K562 (cell line): ENCODE results near the gene TPRG1L. TPM values are rescaled to one million over a fixed set of nuclear protein-coding genes. Genes with fewer than 3 reads are reported as not detected.

Experiments
- ATF7 ChIP-seq: fragments of 450-650 bp; IDR thresholded peaks from 2 replicates; pipeline ENCODE4 v1.7.1; 2014; ENCODE audit warnings: mild to moderate bottlenecking, moderate library complexity
- CAMTA2 ChIP-seq: fragments of 250-450 bp; sonication (Bioruptor Pico); conservative IDR thresholded peaks from 2 replicates; pipeline ENCODE4 v1.5.1; 2022
- DACH1 ChIP-seq: fragments of 450-650 bp; IDR thresholded peaks from 2 replicates; pipeline ENCODE4 v1.6.1; 2018; ENCODE audit not compliant: partially characterized antibody
- E2F6 ChIP-seq, 2 experiments: IDR thresholded peaks; 2 replicates each; pipeline ENCODE4 v1.6.1; 2011; ENCODE audit warnings: borderline replicate concordance in 1 of 2, control low read depth in 1 of 2, low read depth in 1 of 2, low read length in 1 of 2, mild to moderate bottlenecking in 1 of 2, mixed read lengths in 1 of 2, moderate library complexity in 1 of 2; ENCODE audit not compliant: insufficient read depth in 1 of 2, insufficient read length in 1 of 2, poor library complexity in 1 of 2, severe bottlenecking in 1 of 2; ENCODE audit errors: extremely low read depth in 1 of 2
- ELK3 ChIP-seq: fragments of 450-650 bp; formaldehyde crosslinking; IDR thresholded peaks from 2 replicates; pipeline ENCODE4 v1.4.0; 2020; ENCODE audit warnings: mild to moderate bottlenecking
- FOXK1 ChIP-seq: sonication (generic); formaldehyde crosslinking; IDR thresholded peaks from 2 replicates; pipeline ENCODE4 v1.8.0; 2022; ENCODE audit warnings: missing genetic modification reagents, mild to moderate bottlenecking, borderline replicate concordance
- GTF2A2 ChIP-seq: IDR thresholded peaks from 2 replicates; pipeline ENCODE4 v1.6.1; 2016; ENCODE audit warnings: mild to moderate bottlenecking, missing genetic modification characterization, missing compliant biosample characterization
- HDAC1 ChIP-seq, 2 experiments: fragments of 450-650 bp; IDR thresholded peaks; 2 replicates each; pipeline ENCODE4 v1.6.1; 2016 to 2017; ENCODE audit warnings: inconsistent platforms in 1 of 2, mild to moderate bottlenecking in 1 of 2, moderate library complexity in 1 of 2
- HDAC2 ChIP-seq: fragments of 450-650 bp; IDR thresholded peaks from 2 replicates; pipeline ENCODE4 v1.6.1; 2016; ENCODE audit warnings: mild to moderate bottlenecking
- IRF9 ChIP-seq: fragments of 450-650 bp; IDR thresholded peaks from 2 replicates; pipeline ENCODE4 v1.6.1; 2016; ENCODE audit warnings: missing biosample characterization, missing genetic modification characterization
- JUN ChIP-seq, 2 experiments: sonication (generic) in 1 of 2; formaldehyde crosslinking in 1 of 2; IDR thresholded peaks; 2 replicates each; pipeline versions ENCODE4 v1.6.1 to v1.8.0; 2012 to 2022; ENCODE audit warnings: borderline replicate concordance in 2 of 2, mild to moderate bottlenecking in 2 of 2, improper control_type of control experiment in 1 of 2, low read depth in 1 of 2, low read length in 1 of 2, missing genetic modification reagents in 1 of 2
- JUNB ChIP-seq: fragments of 450-650 bp; formaldehyde crosslinking; conservative IDR thresholded peaks from 2 replicates; pipeline ENCODE4 v1.4.0; 2020; ENCODE audit warnings: mild to moderate bottlenecking
- LARP7 ChIP-seq: fragments of 450-650 bp; IDR thresholded peaks from 2 replicates; pipeline ENCODE4 v1.6.1; 2016
- MED1 ChIP-seq: sonication (generic); formaldehyde crosslinking; IDR thresholded peaks from 2 replicates; pipeline ENCODE4 v1.8.1; 2023; ENCODE audit warnings: missing genetic modification reagents, borderline replicate concordance
- RAD51 ChIP-seq: fragments of 450-650 bp; IDR thresholded peaks from 2 replicates; pipeline ENCODE4 v1.7.1; 2016; ENCODE audit warnings: low read depth, mild to moderate bottlenecking, borderline replicate concordance
- SAP30 ChIP-seq: fragments of 200-600 bp; sonication (generic); IDR thresholded peaks from 2 replicates; pipeline ENCODE4 v1.6.1; 2012; ENCODE audit warnings: borderline replicate concordance, low read depth, mild to moderate bottlenecking, moderate library complexity, low read length, control low read depth, inconsistent platforms; ENCODE audit not compliant: insufficient read depth, poor library complexity, severe bottlenecking
- TBP ChIP-seq: optimal IDR thresholded peaks from 2 replicates; pipeline ENCODE3; 2011; ENCODE audit warnings: low read depth, low read length, improper control_type of control experiment
- TEAD1 ChIP-seq, 2 experiments: fragments of 450-650 bp in 1 of 2; sonication (generic) in 1 of 2; formaldehyde crosslinking; IDR thresholded peaks; 2 replicates each; pipeline versions ENCODE4 v1.4.0 to v1.8.0; 2020 to 2022; ENCODE audit warnings: mild to moderate bottlenecking in 2 of 2, missing genetic modification reagents in 1 of 2
- TRIM25 ChIP-seq: fragments of 450-650 bp; IDR thresholded peaks from 2 replicates; pipeline ENCODE4 v1.7.0; 2016; ENCODE audit warnings: borderline replicate concordance
- ZNF212 ChIP-seq: fragments of 450-650 bp; formaldehyde crosslinking; IDR thresholded peaks from 2 replicates; pipeline ENCODE4 v1.4.0; 2020; ENCODE audit warnings: mild to moderate bottlenecking
- ZNF311 ChIP-seq: fragments of 250-450 bp; sonication (Bioruptor Pico); IDR thresholded peaks from 2 replicates; pipeline ENCODE4 v1.4.0; 2020; ENCODE audit warnings: mild to moderate bottlenecking, moderate library complexity
- ZNF324 ChIP-seq: fragments of 250-450 bp; sonication (Bioruptor Pico); IDR thresholded peaks from 2 replicates; pipeline ENCODE4 v1.4.0; 2020; ENCODE audit warnings: mild to moderate bottlenecking
- ZSCAN29 ChIP-seq: fragments of 450-650 bp; IDR thresholded peaks from 2 replicates; pipeline ENCODE4 v1.6.1; 2017
- polyA plus RNA-seq, 8 experiments: library from polyadenylated mRNA; depleted of rRNA in 4 of 8; stranded (reverse) in 5 of 8; unstranded in 3 of 8; fragments of >200 nt; fragmentation: Nextera tagmentation in 2 of 8; fragmentation: Illumina TruSeq in 1 of 8; extraction: Ambion mirVana in 2 of 8; extraction: Trizol in 1 of 8; gene quantifications; 2 replicates each; pipeline versions ENCODE4 v1.2.1 to v1.2.3, GENCODE V29; 2011 to 2014; ENCODE audit warnings: inconsistent platforms in 1 of 8, missing spikeins in 1 of 8
- total RNA-seq, 7 experiments: library from RNA; depleted of rRNA in 6 of 7; stranded (reverse); fragments of >200 nt in 6 of 7; fragmentation: Illumina TruSeq in 2 of 7; extraction: Trizol in 2 of 7; gene quantifications; 2 replicates each; pipeline versions ENCODE4 v1.2.1 to v1.2.3, GENCODE V29; 2011 to 2021; ENCODE audit warnings: low replicate concordance in 1 of 7

Gene TPRG1L
- total and polyA plus RNA-seq, 9 of the 15 experiments (the other 6 are each of a cell fraction or from before 2014, with no cell fraction given): 1.6 to 11.0 (median 6.2) TPM

- TF ChIP-seq HDAC2: peak; percentile 67; the same call in 1 of the 2 replicates
- no peak for TF ChIP-seq LARP7
- TF ChIP-seq DACH1: no peak
- no peak for TF ChIP-seq SAP30
- TF ChIP-seq CAMTA2: no peak
- no peak for TF ChIP-seq TBP
- no peak for TF ChIP-seq ZNF311
- no peak for TF ChIP-seq JUNB (CRISPR knock-in tag)
- TF ChIP-seq FOXK1 (CRISPR knock-in tag): no peak
- TF ChIP-seq IRF9 (tag): no peak
- no peak for TF ChIP-seq ZNF324
- no peak for TF ChIP-seq TRIM25
- 0 out of 2 replicates have a peak, but pooled peaks have one; percentile 27 for TF ChIP-seq JUN (IDR thresholded peaks at IDR 0.05; ENCODE audit: borderline replicate concordance, low read depth, low read length)
- TF ChIP-seq JUN (CRISPR knock-in tag; IDR thresholded peaks at IDR 0.05; ENCODE audit: borderline replicate concordance): peak; percentile 77; the same call in 1 of the 2 replicates
- peak in 1 of 2 experiments; percentile 83; a peak in 2 of 4 replicates for TF ChIP-seq TEAD1 (CRISPR knock-in tag; IDR thresholded peaks at IDR 0.05)
- no peak for TF ChIP-seq GTF2A2 (tag)
- peak; percentile 51; the same call in 1 of the 2 replicates for TF ChIP-seq ATF7
- no peak for TF ChIP-seq ZSCAN29
- no peak for TF ChIP-seq ZNF212 (CRISPR knock-in tag)
- no peak for TF ChIP-seq ELK3 (CRISPR knock-in tag)
- TF ChIP-seq RAD51: no peak
- TF ChIP-seq HDAC1 (IDR thresholded peaks at IDR 0.05): peak in 1 of 2 experiments; percentile 71; a peak in 2 of 4 replicates
- peak in 1 of 2 experiments; percentile 45 for TF ChIP-seq E2F6 (IDR thresholded peaks at IDR 0.05; ENCODE audit: borderline replicate concordance in 1 of 2, extremely low read depth in 1 of 2, insufficient read depth in 1 of 2, insufficient read length in 1 of 2, low read depth in 1 of 2, low read length in 1 of 2, poor library complexity in 1 of 2, severe bottlenecking in 1 of 2)
- no peak for TF ChIP-seq MED1 (CRISPR knock-in tag)
Observed at GRCh38 chr1:3618881-3619671, 5.7 kb upstream of the TPRG1L start (continued).
